GM06990 (cell line): Measurements from ENCODE around the gene KIAA1671.

Experiments used
- DNase-seq: peaks from one replicate; pipeline ENCODE4 v3.0.0-alpha.2; 2011; ENCODE audit not compliant: insufficient read length; ENCODE audit errors: extremely low read depth
- H3K27me3 ChIP-seq: replicated peaks from 2 replicates; pipeline ENCODE4 v1.6.0; 2011; ENCODE audit warnings: low read length; ENCODE audit not compliant: control insufficient read depth, insufficient read depth
- H3K36me3 ChIP-seq: 2 replicates; pipeline ENCODE4 v1.5.1; 2011; ENCODE audit warnings: low read length; ENCODE audit not compliant: control insufficient read depth, insufficient read depth
- H3K4me3 ChIP-seq: replicated peaks from 2 replicates; pipeline ENCODE4 v1.5.1; 2011; ENCODE audit warnings: low read depth, mild to moderate bottlenecking, control low read depth, low read length
- TF ChIP-seq, protein P1 (sequence below): IDR thresholded peaks from 2 replicates; pipeline ENCODE4 v1.5.1; 2011; ENCODE audit warnings: low read length, control low read depth, mild to moderate bottlenecking, inconsistent platforms; ENCODE audit not compliant: insufficient read depth, poor library complexity, severe bottlenecking

KIAA1671 gene

DNA sequence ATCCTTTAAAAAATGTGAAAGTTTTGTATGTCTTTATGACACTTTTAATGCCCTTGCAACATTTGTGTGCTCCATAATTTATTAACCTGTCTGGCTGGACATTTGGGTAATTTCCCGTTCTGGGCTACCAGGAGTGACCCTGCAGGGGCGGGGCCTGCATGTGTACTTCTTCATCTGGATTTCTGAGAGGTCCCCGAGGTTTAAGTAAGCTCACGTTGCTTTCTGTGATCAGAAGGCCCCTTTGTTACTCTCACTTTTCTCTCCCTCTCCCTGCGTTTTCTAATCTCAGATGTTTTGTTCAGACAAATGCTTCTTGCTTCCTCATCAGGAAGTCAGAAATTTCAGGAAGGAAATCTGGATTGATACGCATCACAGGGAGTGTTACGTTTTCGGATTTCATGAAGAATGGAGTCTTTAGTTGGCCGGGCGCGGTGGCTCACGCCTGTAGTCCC is 168.3 kb downstream of the KIAA1671 start:
- Histone ChIP-seq H3K4me3 (no peak overlapping the region), H3K27me3 (no peaks in the 10 kb centered on the region; the same call in 1 of the 2 replicates), H3K36me3 (no peaks in the 10 kb centered on the region)
- TF ChIP-seq, protein P1, sequence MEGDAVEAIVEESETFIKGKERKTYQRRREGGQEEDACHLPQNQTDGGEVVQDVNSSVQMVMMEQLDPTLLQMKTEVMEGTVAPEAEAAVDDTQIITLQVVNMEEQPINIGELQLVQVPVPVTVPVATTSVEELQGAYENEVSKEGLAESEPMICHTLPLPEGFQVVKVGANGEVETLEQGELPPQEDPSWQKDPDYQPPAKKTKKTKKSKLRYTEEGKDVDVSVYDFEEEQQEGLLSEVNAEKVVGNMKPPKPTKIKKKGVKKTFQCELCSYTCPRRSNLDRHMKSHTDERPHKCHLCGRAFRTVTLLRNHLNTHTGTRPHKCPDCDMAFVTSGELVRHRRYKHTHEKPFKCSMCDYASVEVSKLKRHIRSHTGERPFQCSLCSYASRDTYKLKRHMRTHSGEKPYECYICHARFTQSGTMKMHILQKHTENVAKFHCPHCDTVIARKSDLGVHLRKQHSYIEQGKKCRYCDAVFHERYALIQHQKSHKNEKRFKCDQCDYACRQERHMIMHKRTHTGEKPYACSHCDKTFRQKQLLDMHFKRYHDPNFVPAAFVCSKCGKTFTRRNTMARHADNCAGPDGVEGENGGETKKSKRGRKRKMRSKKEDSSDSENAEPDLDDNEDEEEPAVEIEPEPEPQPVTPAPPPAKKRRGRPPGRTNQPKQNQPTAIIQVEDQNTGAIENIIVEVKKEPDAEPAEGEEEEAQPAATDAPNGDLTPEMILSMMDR, result no peak
- no peak for DNase-seq

DNA sequence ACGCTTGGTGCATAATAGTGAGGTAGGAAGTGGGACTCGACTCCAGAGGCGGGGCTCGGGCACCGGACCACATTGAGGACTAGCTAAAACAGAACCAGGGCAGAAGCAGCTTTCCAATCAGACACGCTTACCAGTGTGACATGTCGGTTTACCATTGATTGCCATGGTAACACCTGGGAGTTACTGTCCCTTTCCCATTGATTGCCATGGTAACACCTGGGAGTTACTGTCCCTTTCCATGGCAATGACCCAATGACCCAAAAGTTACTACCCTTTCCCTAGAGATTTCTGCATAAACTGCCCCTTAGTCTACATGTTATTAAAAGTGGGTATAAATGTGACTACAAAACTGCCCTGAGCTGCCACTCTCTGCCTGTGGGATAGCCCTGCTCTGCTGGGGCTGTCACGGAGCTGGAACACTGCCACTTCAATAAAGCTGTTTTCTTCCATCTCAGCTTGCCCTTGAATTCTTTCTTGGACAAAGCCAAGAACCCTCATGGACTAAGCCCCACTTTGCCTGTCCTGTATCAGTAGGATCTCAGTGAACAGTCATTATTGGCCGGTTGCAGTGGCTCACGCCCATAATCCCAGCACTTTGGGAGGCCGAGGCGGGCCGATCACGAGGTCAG is 169.7 kb downstream of the KIAA1671 start:
- TF ChIP-seq, protein P1, result no peak
- H3K27me3 ChIP-seq, result no peaks in the 10 kb centered on the region

DNA sequence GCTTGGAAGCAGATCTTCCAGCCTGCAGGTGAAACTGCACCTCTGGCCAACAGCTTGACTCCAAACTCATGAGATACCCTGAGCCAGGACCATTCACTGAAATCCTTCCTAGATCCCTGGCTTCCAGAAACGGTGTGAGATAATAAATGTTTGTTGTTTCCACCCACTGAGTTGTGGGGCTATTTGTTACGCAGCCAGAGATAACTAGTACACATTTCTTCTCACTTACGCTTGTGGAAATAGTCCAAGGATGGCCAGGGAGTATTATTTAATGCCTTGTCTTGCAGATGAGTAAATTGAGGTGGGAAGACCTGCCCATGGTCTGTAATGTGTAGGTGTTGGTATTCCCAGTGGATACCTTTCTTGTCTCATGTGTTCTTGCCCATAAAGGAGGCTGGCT is 171.2 kb downstream of the KIAA1671 start:
- H3K4me3 ChIP-seq, result no peak overlapping the region
- H3K36me3 ChIP-seq, result no peaks in the 10 kb centered on the region
- no peaks in the 10 kb centered on the region for H3K27me3 ChIP-seq
- TF ChIP-seq, protein P1, result no peak
- no peak for DNase-seq

More for the DNA sequence above, 169.7 kb downstream of the KIAA1671 start:
- DNase-seq, result no peak
- H3K4me3 ChIP-seq, result no peak overlapping the region
- no peaks in the 10 kb centered on the region for H3K36me3 ChIP-seq

DNA sequence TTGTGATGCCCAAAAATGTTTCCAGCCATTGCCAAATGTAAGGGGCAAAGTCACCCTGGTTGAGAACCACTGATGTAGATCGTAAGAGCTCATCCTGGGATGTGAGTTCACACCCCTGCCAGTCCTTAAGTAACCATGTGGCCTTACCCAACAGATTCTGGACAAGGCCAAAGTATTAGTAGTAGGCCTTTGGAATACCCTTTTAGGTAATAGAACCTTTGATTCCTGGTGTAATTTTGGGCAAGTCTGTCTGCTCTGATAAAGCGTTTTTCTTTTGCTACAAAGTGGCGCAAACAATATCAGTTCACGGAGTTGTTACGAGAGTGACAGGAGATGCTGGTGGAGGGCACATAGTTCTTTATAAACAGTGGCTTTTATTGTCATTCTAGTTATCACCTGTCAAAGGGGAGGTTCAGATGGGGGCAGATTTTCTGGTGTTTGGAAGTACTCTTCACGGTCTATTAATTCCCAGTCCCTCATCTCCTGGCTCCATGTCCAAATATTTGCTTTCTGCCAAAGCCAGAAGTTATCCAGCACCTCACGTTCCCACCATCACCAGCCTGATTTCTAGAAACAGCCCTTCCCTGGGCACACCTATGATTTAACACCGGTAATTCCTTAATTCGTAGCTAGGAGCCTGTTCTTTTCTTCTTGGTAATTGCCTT is 173.3 kb downstream of the KIAA1671 start:
- Histone ChIP-seq H3K27me3 (no peaks in the 10 kb centered on the region), H3K36me3 (no peaks in the 10 kb centered on the region), H3K4me3 (no peak overlapping the region)
- TF ChIP-seq, protein P1, result no peak
- no peak for DNase-seq

DNA sequence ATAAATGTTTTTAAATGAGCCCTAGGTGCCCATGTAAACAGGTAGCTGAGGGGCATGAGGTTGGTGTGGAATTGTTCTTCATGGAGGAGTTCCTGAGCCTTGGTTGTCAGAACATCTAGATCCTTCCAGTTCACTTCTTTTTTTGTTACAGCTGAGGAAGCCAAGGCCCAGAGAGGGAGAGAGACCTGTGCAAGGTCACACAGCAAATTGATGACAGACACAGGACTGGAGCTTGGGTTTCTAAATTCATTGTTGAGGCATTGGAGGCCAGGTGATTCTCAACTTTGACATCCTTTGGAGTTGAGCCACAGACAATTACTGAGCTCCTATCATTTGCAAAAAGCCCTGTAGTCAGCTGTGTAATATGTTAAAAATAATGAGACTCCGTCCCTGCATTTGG is 174.0 kb downstream of the KIAA1671 start:
- H3K4me3 ChIP-seq, result no peak overlapping the region
- H3K27me3 ChIP-seq, result no peaks in the 10 kb centered on the region; the same call in 1 of the 2 replicates
- DNase-seq, result no peak
- TF ChIP-seq, protein P1, result no peak
- no peaks in the 10 kb centered on the region for H3K36me3 ChIP-seq
